Gastroesophageal sphincter (tissue), 3 donors: ENCODE measurements around the gene TMEM243.

ENCODE experiments used
- CTCF ChIP-seq, 4 experiments: fragments of 200-600 bp in 2 of 4; fragments of 450-650 bp in 2 of 4; sonication (generic) in 1 of 4; IDR thresholded peaks; one replicate each; pipeline ENCODE4 v1.5.1; 2017 to 2019; ENCODE audit warnings: antibody characterized with exemption in 4 of 4, mild to moderate bottlenecking in 2 of 4, moderate library complexity in 2 of 4
- EP300 ChIP-seq: sonication (generic); formaldehyde crosslinking; IDR thresholded peaks from one replicate; pipeline ENCODE4 v1.6.1; 2017; ENCODE audit warnings: antibody characterized with exemption, mild to moderate bottlenecking

GRCh38 chr7:87219545-87220025, at the start of gene TMEM243:
- no peak for TF ChIP-seq EP300
- peak in 2 of 4 experiments; percentile 13 to 29 for TF ChIP-seq CTCF (IDR thresholded peaks at IDR 0.05)
